SH-SY5Y (cell line): ENCODE data around the gene CELSR1.

Experiments used
- GATA2 ChIP-seq: IDR thresholded peaks from 2 replicates; pipeline ENCODE4 v1.6.1; 2011; ENCODE audit warnings: mild to moderate bottlenecking, low read depth, low read length
- GATA3 ChIP-seq: IDR thresholded peaks from 2 replicates; pipeline ENCODE4 v1.6.1; 2011; ENCODE audit warnings: low read depth, mild to moderate bottlenecking, low read length, moderate library complexity

CELSR1 gene

DNA sequence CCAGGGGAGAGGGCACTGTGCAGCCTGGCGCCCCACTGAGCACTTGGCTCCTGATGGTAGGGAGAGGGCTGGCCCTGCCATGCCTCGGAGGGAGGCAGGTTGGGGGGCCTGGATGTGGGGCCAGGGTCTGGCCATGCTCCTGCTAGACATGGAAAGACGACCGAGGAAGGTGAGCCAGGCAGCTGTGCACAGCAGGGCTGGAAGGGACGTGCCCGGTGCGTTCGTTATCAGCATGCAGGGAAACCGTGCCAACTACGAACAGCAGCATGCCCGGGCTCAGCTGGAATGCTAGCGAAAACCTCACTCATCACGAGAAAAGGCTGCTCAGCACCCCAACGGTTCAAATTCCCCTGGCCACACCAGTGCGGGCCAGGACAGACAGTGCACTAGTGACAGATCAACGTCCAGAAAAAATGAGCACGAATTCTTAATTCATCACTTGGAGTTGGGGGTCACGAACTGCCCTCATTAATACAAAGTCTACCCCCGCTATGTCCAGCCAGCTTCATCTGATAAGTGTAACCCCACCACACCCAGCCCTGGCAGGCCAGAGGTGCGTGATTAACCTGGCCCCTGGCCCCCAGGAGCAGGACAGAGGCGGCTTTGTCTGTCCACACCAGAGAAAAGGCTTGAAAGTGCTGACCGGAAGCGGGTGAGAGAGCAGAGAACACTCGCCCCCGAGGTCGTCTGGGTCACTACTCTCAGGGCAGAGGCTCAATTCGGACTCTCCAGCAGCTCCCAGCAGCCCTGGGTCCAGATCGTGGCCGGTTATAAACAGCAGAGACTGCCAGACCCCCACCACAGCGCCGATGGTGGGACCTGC lies 84.2 kb downstream of the CELSR1 start:
- TF ChIP-seq GATA3, result no peak
- TF ChIP-seq GATA2, result no peak

- TF ChIP-seq GATA3 (no peak), GATA2 (no peak)
Measured at GRCh38 chr22:46452195-46453005, 85.0 kb downstream of the CELSR1 start.

DNA sequence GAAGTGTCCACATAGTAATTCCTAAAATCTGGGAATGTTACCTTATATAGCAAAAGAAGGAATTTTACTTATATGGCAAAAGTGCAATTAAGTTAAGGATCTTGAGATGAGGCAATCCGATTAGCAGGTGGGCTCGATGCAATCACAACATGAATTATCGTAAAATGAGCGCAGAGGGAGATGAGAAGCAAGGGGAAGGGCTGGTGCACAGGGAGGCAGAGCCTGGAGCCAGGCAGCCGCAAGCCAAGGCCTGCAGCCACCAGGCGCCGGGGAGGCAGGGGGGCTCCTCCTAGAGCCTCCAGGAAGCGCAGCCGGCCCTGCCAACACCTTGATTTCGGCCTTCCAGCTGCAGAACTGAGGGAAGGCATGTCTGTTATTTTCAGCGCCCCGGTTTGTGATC lies 85.7 kb downstream of the CELSR1 start:
- TF ChIP-seq GATA3 (no peak), GATA2 (no peak)

DNA sequence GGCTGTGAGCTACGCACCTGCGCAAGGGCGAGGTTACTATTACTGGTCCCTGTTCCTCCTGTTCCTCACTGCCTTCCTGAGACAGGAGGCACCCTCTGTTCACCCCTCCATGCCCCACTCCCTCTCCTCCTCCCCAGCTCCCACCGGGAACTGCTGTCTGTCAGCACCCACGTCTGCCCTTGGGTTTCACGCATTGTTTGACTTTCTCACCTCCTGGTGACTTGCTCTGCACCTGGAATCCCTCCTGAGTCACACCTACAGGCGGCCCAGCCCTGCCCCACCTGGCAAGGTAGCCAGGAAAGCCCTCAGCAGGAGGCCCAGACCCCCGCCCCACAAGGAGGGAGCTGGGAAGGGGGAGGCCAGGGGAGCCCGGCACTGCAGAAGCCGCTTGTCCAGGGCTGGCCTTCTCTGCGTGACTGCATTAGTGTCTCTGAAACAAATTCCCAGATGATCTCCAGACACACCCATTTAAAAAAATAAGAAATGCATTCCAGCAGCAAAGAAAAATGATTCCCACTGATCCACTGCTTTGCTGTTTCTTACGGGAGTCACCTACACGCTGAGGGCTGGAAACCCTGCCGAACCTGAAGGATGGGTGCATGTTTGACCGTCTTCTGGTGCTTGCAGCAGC lies 86.4 kb downstream of the CELSR1 start:
- no peak for TF ChIP-seq GATA2
- no peak for TF ChIP-seq GATA3

- TF ChIP-seq GATA2 (no peak), GATA3 (no peak)
Measured at GRCh38 chr22:46449974-46450745, 87.3 kb downstream of the CELSR1 start.

GRCh38 chr22:46449116-46449691 lies 88.2 kb downstream of the CELSR1 start:
- no peak for TF ChIP-seq GATA3
- no peak for TF ChIP-seq GATA2

GRCh38 chr22:46448333-46448732 lies 89.1 kb downstream of the CELSR1 start:
- no peak for TF ChIP-seq GATA3
- no peak for TF ChIP-seq GATA2

DNA sequence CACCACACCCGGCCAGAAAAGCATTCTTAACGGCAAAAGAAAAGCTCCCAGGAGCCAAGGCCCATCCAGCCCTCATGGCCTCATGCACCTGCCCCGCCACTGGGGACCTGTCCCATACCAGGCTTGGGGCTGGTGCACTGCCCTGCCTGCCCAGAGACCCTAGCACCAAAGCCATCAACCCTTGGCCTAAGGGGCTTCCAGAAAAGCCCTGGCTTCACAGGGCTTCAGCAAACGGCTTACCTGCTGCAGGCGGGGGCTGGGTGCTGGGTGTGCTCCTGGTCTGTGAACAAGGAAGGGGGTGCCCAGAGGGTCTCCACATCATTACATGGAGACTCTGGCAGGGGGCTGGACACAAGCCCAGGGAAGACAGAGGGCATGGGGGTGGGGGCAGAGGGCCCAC lies 89.5 kb downstream of the CELSR1 start:
- TF ChIP-seq GATA2 (no peak), GATA3 (no peak)

DNA sequence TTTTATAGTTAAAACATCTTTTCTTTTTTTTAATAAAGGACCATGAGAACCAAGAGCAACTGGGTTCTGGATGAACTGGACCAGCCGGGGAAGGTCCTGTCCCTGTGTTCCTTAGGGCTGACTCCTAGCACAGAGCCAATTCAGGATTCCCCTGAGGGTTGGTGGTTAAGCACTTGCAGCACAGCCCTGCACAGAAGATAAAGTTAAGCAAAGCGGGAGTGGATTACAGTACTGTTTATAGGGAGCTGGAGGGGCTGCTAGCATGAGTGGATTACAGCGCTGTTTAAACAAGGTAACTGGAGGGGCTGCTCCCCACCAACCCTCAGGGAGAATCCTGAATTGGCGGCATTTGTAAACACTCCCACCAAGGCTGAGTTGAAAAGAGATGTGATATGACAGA lies 90.6 kb downstream of the CELSR1 start:
- TF ChIP-seq GATA3 (no peak), GATA2 (no peak)

GRCh38 chr22:46445771-46446420 lies 91.5 kb downstream of the CELSR1 start:
- TF ChIP-seq GATA2 (no peak), GATA3 (no peak)

- TF ChIP-seq GATA2 (no peak), GATA3 (no peak)
Measured at GRCh38 chr22:46444390-46444854, 93.0 kb downstream of the CELSR1 start.

- TF ChIP-seq GATA3, result no peak
- TF ChIP-seq GATA2, result no peak
Measured at GRCh38 chr22:46443850-46444389, 93.5 kb downstream of the CELSR1 start.

DNA sequence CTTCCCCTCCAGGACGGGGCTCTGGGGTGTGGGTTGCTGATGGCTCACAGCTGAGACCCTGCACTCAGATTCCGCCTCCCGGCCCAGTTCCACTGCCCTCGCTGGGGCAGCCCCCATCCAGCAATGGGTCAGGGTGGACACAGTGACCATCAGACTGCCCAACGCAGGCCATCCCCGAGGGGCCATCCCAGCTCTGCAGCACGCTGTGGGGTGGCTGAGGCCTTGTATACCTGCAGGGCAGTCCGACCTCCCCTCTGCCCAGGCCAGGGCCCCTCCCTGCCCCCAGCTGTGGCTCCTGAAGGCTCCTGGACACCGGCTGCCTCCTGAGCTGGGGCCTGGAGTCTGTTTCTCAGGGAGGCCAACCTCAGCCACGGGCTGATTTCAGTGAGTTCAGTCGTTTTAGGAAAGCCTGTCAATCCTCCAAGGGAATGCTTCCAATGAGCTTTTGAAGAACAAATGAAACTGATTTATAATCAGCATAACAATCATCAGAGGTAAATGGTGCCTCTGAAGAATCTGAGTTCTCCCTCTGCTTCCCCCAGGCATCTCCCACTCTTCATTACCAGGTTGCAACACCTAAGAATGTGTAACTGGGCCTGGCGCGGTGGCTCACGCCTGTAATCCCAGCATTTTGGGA lies 95.1 kb downstream of the CELSR1 start:
- TF ChIP-seq GATA3 (no peak), GATA2 (no peak)
